ENCODE results near the gene TMEM97.

Gene TMEM97

GRCh38 chr17:28370744-28371103, 51.7 kb downstream of the TMEM97 start:
- no peak for TF ChIP-seq CTCF (IDR thresholded peaks at IDR 0.05; ENCODE audit: control insufficient read depth, extremely low read depth, insufficient read depth)
- no peak overlapping the region for H3K4me3 ChIP-seq (ENCODE audit: low read depth, low read length)
- no peak for DNase-seq (ENCODE audit: low read depth)

DNA sequence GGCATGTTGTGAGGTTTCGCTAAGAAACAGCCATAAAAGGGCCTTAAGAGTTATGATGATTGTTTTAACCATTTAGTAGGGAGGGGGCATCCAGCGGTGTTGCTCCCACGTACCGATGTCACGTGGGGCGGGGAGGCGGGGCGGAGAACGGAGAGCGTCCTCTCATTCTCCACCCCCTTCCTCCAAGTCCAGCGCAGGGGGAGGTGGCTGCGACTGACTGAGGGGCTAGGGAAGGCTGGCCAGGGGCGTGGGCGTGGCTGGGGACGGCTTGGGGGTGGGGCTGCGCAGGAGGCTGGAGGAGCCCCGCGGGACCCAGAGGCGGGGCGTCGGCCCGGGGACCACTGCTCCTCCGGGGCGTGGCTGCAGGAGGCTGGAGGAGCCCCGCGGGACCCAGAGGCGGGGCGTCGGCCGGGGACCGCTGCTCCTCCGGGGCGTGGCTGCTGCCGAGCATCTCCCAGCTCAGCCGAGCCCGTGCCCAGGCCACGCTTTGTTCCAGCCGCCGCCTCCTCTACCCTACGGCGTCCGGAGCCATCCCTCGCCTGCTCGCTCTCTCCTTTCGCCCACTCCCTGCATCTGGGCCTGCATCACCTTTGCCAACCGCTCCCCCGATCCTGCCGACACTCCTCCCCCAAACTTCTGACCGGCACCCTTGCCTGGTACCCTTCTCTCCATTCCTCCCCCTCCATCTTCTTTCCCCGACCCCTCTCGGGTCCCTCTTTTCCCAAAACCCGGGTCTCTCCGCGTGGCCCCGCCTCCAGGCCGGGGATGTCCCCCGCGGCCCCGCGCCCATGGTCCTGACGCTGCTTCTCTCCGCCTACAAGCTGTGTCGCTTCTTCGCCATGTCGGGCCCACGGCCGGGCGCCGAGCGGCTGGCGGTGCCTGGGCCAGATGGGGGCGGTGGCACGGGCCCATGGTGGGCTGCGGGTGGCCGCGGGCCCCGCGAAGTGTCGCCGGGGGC, 52.5 kb downstream of the TMEM97 start, which contains the start of gene SARM1:
TSS of gene SARM1 (plus strand) at position 450 of the 958 bp plus-strand sequence. CDS start at position 789, 339 bp downstream.
- TF ChIP-seq CTCF (IDR thresholded peaks at IDR 0.05; ENCODE audit: control insufficient read depth, extremely low read depth, insufficient read depth): no peak
- DNase-seq (ENCODE audit: low read depth): no peak
- H3K4me3 ChIP-seq (ENCODE audit: low read depth, low read length): no peak within 1 kb of the TSS

GRCh38 chr17:28372203-28372944, 53.4 kb downstream of the TMEM97 start:
- no peak for DNase-seq (ENCODE audit: low read depth)
- no peak overlapping the region for H3K4me3 ChIP-seq (ENCODE audit: low read depth, low read length)
- TF ChIP-seq CTCF (IDR thresholded peaks at IDR 0.05; ENCODE audit: control insufficient read depth, extremely low read depth, insufficient read depth): no peak

DNA sequence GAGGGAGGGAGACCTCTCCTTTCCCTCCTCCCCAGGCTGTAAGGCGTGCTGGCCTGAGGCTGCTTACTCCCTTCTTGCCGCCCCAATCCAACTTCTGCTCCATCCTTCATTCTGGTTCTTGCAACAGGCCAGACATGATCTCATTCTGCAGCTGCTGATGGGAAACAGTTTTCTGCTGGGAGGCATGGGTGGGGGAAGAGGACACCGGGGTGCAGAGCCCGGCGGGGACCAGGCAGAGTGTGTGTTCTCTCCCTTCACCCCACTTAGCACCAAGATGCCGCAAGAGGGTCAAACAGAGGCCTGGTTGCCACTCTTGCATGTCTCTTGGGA, 53.9 kb downstream of the TMEM97 start:
- H3K4me3 ChIP-seq (ENCODE audit: low read depth, low read length): no peak overlapping the region
- no peak for TF ChIP-seq CTCF (IDR thresholded peaks at IDR 0.05; ENCODE audit: control insufficient read depth, extremely low read depth, insufficient read depth)
- no peak for DNase-seq (ENCODE audit: low read depth)
